K562 (cell line): ENCODE results near the gene LIN28B. TPM values are rescaled to one million over a fixed set of nuclear protein-coding genes. Genes with fewer than 3 reads are reported as not detected.

Experiments used
- BACH1 ChIP-seq: fragments of 200-800 bp; sonication (Bioruptor generic); IDR thresholded peaks from 2 replicates; pipeline ENCODE4 v1.6.1; 2016; ENCODE audit warnings: missing genetic modification characterization, missing compliant biosample characterization
- BHLHE40 ChIP-seq: IDR thresholded peaks from 2 replicates; pipeline ENCODE4 v1.6.1; 2011; ENCODE audit warnings: low read length, improper control_type of control experiment
- IFI16 ChIP-seq: fragments of 250-450 bp; sonication (Bioruptor Pico); IDR thresholded peaks from 2 replicates; pipeline ENCODE4 v2.1.2; 2022; ENCODE audit warnings: mild to moderate bottlenecking, inconsistent platforms
- NCOR1 ChIP-seq: fragments of 450-650 bp; IDR thresholded peaks from 2 replicates; pipeline ENCODE4 v1.6.1; 2016; ENCODE audit warnings: mild to moderate bottlenecking, moderate library complexity
- NONO ChIP-seq, 2 experiments: fragments of 200-400 bp in 1 of 2; fragments of 450-650 bp in 1 of 2; formaldehyde crosslinking in 1 of 2; IDR thresholded peaks; 2 replicates each; pipeline ENCODE4 v1.6.1; 2017; ENCODE audit warnings: low read depth in 2 of 2, mild to moderate bottlenecking in 2 of 2, moderate library complexity in 2 of 2, low read length in 1 of 2
- PHF20 ChIP-seq: fragments of 450-650 bp; IDR thresholded peaks from 2 replicates; pipeline ENCODE4 v1.6.1; 2018; ENCODE audit not compliant: partially characterized antibody
- POLR2G ChIP-seq: fragments of 200-400 bp; formaldehyde crosslinking; IDR thresholded peaks from 2 replicates; pipeline ENCODE4 v1.6.1; 2017; ENCODE audit warnings: low read depth, mild to moderate bottlenecking, antibody characterized with exemption, low read length, moderate library complexity
- PRDM10 ChIP-seq: fragments of 450-650 bp; IDR thresholded peaks from 2 replicates; pipeline ENCODE4 v1.6.1; 2018; ENCODE audit not compliant: partially characterized antibody
- PTRF ChIP-seq: fragments of 450-650 bp; IDR thresholded peaks from 2 replicates; pipeline ENCODE4 v1.6.1; 2016; ENCODE audit warnings: mild to moderate bottlenecking, missing genetic modification characterization, missing compliant biosample characterization
- SMAD3 ChIP-seq: fragments of 450-650 bp; formaldehyde crosslinking; conservative IDR thresholded peaks from 2 replicates; pipeline ENCODE4 v1.4.0; 2020; ENCODE audit warnings: mild to moderate bottlenecking
- TAL1 ChIP-seq: fragments of 450-650 bp; IDR thresholded peaks from 2 replicates; pipeline ENCODE4 v1.6.1; 2016; ENCODE audit warnings: mild to moderate bottlenecking
- TBP ChIP-seq: optimal IDR thresholded peaks from 2 replicates; pipeline ENCODE3; 2011; ENCODE audit warnings: low read depth, low read length, improper control_type of control experiment
- XRCC5 ChIP-seq: fragments of 200-400 bp; formaldehyde crosslinking; IDR thresholded peaks from 2 replicates; pipeline ENCODE4 v1.6.1; 2017; ENCODE audit warnings: low read depth, mild to moderate bottlenecking, low read length
- ZBTB40 ChIP-seq, 2 experiments: fragments of 450-650 bp in 1 of 2; sonication (generic) in 1 of 2; formaldehyde crosslinking in 1 of 2; IDR thresholded peaks; 2 replicates each; pipeline versions ENCODE4 v1.7.1 to v1.9.0; 2016 to 2022; ENCODE audit warnings: inconsistent platforms in 1 of 2, mild to moderate bottlenecking in 1 of 2, missing genetic modification reagents in 1 of 2
- polyA plus RNA-seq, 8 experiments: library from polyadenylated mRNA; depleted of rRNA in 4 of 8; stranded (reverse) in 5 of 8; unstranded in 3 of 8; fragments of >200 nt; fragmentation: Nextera tagmentation in 2 of 8; fragmentation: Illumina TruSeq in 1 of 8; extraction: Ambion mirVana in 2 of 8; extraction: Trizol in 1 of 8; gene quantifications; 2 replicates each; pipeline versions ENCODE4 v1.2.1 to v1.2.3, GENCODE V29; 2011 to 2014; ENCODE audit warnings: inconsistent platforms in 1 of 8, missing spikeins in 1 of 8
- total RNA-seq, 7 experiments: library from RNA; depleted of rRNA in 6 of 7; stranded (reverse); fragments of >200 nt in 6 of 7; fragmentation: Illumina TruSeq in 2 of 7; extraction: Trizol in 2 of 7; gene quantifications; 2 replicates each; pipeline versions ENCODE4 v1.2.1 to v1.2.3, GENCODE V29; 2011 to 2021; ENCODE audit warnings: low replicate concordance in 1 of 7

LIN28B gene
- total and polyA plus RNA-seq, 9 of the 15 experiments (the other 6 are each of a cell fraction or from before 2014, with no cell fraction given) = 20.9 to 77.3 (median 42.1) TPM

- TF ChIP-seq NCOR1 (no peak; the same call in 1 of the 2 replicates), PHF20 (no peak), TBP (peak; percentile 88), NONO (IDR thresholded peaks at IDR 0.05; ENCODE audit: low read depth in 2 of 2, low read length in 1 of 2) (no peak), POLR2G (no peak; the same call in 1 of the 2 replicates), PTRF (no peak), SMAD3 (CRISPR knock-in tag) (no peak), TAL1 (no peak), XRCC5 (no peak), BACH1 (tag) (peak; percentile 40; the same call in 1 of the 2 replicates), BHLHE40 (peak; percentile 6; the same call in 1 of the 2 replicates), PRDM10 (peak; percentile 26), IFI16 (no peak), ZBTB40 (IDR thresholded peaks at IDR 0.05) (no peak), ZBTB40 (CRISPR knock-in tag; IDR thresholded peaks at IDR 0.05) (no peak)
These were observed 632 bp downstream of the LIN28B start (continued) for GRCh38 chr6:104957301-104958177.
